ENCODE measurements around the gene MYCL.

MYCL gene

GRCh38 chr1:39927538-39927937, 25.8 kb upstream of the MYCL start:
- Histone ChIP-seq H2AFZ (ENCODE audit: low read depth, low read length, severe bottlenecking) (no peak overlapping the region), H3F3A (ENCODE audit: insufficient read depth) (no peaks in the 10 kb centered on the region), H3K4me2 (ENCODE audit: low read depth, low read length, poor library complexity, severe bottlenecking) (no peak overlapping the region), H3K27me3 (ENCODE audit: low read length) (no peaks in the 10 kb centered on the region), H3K9ac (ENCODE audit: low read length) (no peak overlapping the region), H3K9me2 (replicated peaks; ENCODE audit: insufficient read depth, low read length) (no peaks in the 10 kb centered on the region), H3K9me3 (ENCODE audit: insufficient read depth, low read length) (no peaks in the 10 kb centered on the region), H3K4me3 (ENCODE audit: insufficient read depth, low read length, poor library complexity, severe bottlenecking) (no peak overlapping the region), H4K20me1 (ENCODE audit: low read depth, low read length) (no peaks in the 10 kb centered on the region), H3K36me3 (ENCODE audit: low read length) (no peaks in the 10 kb centered on the region), H3K79me2 (ENCODE audit: insufficient read depth, low read length) (no peaks in the 10 kb centered on the region), H3K27ac (ENCODE audit: low read depth, low read length) (no peak overlapping the region)
- no peak for TF ChIP-seq EZH2phosphoT487 (conservative IDR thresholded peaks at IDR 0.05; ENCODE audit: low read length)
- TF ChIP-seq, protein P1, sequence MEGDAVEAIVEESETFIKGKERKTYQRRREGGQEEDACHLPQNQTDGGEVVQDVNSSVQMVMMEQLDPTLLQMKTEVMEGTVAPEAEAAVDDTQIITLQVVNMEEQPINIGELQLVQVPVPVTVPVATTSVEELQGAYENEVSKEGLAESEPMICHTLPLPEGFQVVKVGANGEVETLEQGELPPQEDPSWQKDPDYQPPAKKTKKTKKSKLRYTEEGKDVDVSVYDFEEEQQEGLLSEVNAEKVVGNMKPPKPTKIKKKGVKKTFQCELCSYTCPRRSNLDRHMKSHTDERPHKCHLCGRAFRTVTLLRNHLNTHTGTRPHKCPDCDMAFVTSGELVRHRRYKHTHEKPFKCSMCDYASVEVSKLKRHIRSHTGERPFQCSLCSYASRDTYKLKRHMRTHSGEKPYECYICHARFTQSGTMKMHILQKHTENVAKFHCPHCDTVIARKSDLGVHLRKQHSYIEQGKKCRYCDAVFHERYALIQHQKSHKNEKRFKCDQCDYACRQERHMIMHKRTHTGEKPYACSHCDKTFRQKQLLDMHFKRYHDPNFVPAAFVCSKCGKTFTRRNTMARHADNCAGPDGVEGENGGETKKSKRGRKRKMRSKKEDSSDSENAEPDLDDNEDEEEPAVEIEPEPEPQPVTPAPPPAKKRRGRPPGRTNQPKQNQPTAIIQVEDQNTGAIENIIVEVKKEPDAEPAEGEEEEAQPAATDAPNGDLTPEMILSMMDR (IDR thresholded peaks at IDR 0.05; ENCODE audit: insufficient read depth, low read length, poor library complexity, severe bottlenecking): no peak

GRCh38 chr1:39926820-39927219, 25.1 kb upstream of the MYCL start:
- no peaks in the 10 kb centered on the region for H3K27me3 ChIP-seq (ENCODE audit: low read length)
- H3K9ac ChIP-seq (ENCODE audit: low read length): no peak overlapping the region
- no peak overlapping the region for H3K27ac ChIP-seq (ENCODE audit: low read depth, low read length)
- no peaks in the 10 kb centered on the region for H3K79me2 ChIP-seq (ENCODE audit: insufficient read depth, low read length)
- H4K20me1 ChIP-seq (ENCODE audit: low read depth, low read length): no peaks in the 10 kb centered on the region
- no peak overlapping the region for H3K4me3 ChIP-seq (ENCODE audit: insufficient read depth, low read length, poor library complexity, severe bottlenecking)
- H3K36me3 ChIP-seq (ENCODE audit: low read length): no peaks in the 10 kb centered on the region
- no peak overlapping the region for H2AFZ ChIP-seq (ENCODE audit: low read depth, low read length, severe bottlenecking)
- H3K9me2 ChIP-seq (replicated peaks; ENCODE audit: insufficient read depth, low read length): no peaks in the 10 kb centered on the region
- H3K4me2 ChIP-seq (ENCODE audit: low read depth, low read length, poor library complexity, severe bottlenecking): no peak overlapping the region
- no peak for TF ChIP-seq EZH2phosphoT487 (conservative IDR thresholded peaks at IDR 0.05; ENCODE audit: low read length)
- TF ChIP-seq, protein P1 (IDR thresholded peaks at IDR 0.05; ENCODE audit: insufficient read depth, low read length, poor library complexity, severe bottlenecking): no peak
- no peaks in the 10 kb centered on the region for H3K9me3 ChIP-seq (ENCODE audit: insufficient read depth, low read length)
- no peaks in the 10 kb centered on the region for H3F3A ChIP-seq (ENCODE audit: insufficient read depth)

DNA sequence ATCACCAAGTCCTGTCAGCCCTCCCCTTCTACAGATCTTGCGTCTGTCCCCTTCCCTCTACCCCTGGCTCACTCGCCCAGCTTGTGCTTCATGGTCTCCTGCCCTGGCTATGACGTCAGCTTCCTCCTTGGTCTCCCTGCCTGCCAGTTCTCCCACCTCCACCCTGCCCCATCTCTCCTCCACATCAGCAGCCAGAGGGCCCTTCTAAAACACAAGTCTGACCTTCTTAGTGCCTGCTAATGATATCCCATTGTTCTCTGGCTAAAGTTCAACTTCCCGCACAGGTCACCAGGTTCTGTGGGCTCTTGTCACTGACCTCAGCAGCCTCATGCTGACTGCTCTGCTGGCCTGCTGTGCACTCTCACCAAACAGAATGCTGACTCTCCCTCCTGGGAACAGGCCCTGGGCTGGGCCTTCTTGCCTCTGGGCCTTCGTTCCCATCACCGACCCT, 24.7 kb upstream of the MYCL start:
- TF ChIP-seq, protein P1 (IDR thresholded peaks at IDR 0.05; ENCODE audit: insufficient read depth, low read length, poor library complexity, severe bottlenecking): no peak
- no peak for TF ChIP-seq EZH2phosphoT487 (conservative IDR thresholded peaks at IDR 0.05; ENCODE audit: low read length)

More for the DNA sequence above, 24.7 kb upstream of the MYCL start:
- no peak overlapping the region for H3K4me3 ChIP-seq (ENCODE audit: insufficient read depth, low read length, poor library complexity, severe bottlenecking)
- H4K20me1 ChIP-seq (ENCODE audit: low read depth, low read length): no peaks in the 10 kb centered on the region
- H3F3A ChIP-seq (ENCODE audit: insufficient read depth): no peaks in the 10 kb centered on the region
- no peak overlapping the region for H3K9ac ChIP-seq (ENCODE audit: low read length)
- no peak overlapping the region for H3K27ac ChIP-seq (ENCODE audit: low read depth, low read length)
- no peaks in the 10 kb centered on the region for H3K79me2 ChIP-seq (ENCODE audit: insufficient read depth, low read length)
- H3K36me3 ChIP-seq (ENCODE audit: low read length): no peaks in the 10 kb centered on the region
- H3K4me2 ChIP-seq (ENCODE audit: low read depth, low read length, poor library complexity, severe bottlenecking): no peak overlapping the region
- no peak overlapping the region for H2AFZ ChIP-seq (ENCODE audit: low read depth, low read length, severe bottlenecking)
- no peaks in the 10 kb centered on the region for H3K9me2 ChIP-seq (replicated peaks; ENCODE audit: insufficient read depth, low read length)
- no peaks in the 10 kb centered on the region for H3K27me3 ChIP-seq (ENCODE audit: low read length)
- H3K9me3 ChIP-seq (ENCODE audit: insufficient read depth, low read length): no peaks in the 10 kb centered on the region

Measured in SU-DHL-6 (cell line).